Vagina (tissue), 2 donors: ENCODE measurements around the gene SERPINE1.

Source experiments
- CTCF ChIP-seq, 3 experiments: fragments of 450-650 bp in 2 of 3; fragments of 200-600 bp in 1 of 3; sonication (generic) in 1 of 3; IDR thresholded peaks; one replicate each; pipeline ENCODE4 v1.5.1; 2017 to 2019; ENCODE audit warnings: antibody characterized with exemption in 3 of 3, mild to moderate bottlenecking in 2 of 3, moderate library complexity in 2 of 3
- POLR2A ChIP-seq, 2 donors: fragments of 450-650 bp; IDR thresholded peaks; one replicate each; pipeline ENCODE4 v1.6.1; 2017; ENCODE audit warnings: antibody characterized with exemption in 2 of 2, mild to moderate bottlenecking in 2 of 2, moderate library complexity in 2 of 2
- POLR2AphosphoS5 ChIP-seq, 2 donors: sonication (generic); formaldehyde crosslinking; IDR thresholded peaks; one replicate each; pipeline ENCODE4 v1.9.0; 2017; ENCODE audit warnings: antibody characterized with exemption in 2 of 2, mild to moderate bottlenecking in 2 of 2, low read depth in 1 of 2; ENCODE audit not compliant: insufficient read depth in 1 of 2

- TF ChIP-seq CTCF (IDR thresholded peaks at IDR 0.05): no peak
- TF ChIP-seq POLR2AphosphoS5 (IDR thresholded peaks at IDR 0.05; ENCODE audit: insufficient read depth in 1 of 2, low read depth in 1 of 2): no peak
- no peak for TF ChIP-seq POLR2A (IDR thresholded peaks at IDR 0.05)
Measured at GRCh38 chr7:101168412-101169049, 41.6 kb downstream of the SERPINE1 start.
